GM19239 (cell line): Measurements from ENCODE around the gene DNTTIP2.
"Not testable (repeated sequence)": the region's sequence is repeated elsewhere in the genome, so short reads cannot be mapped to it uniquely, and the experiment has no call there.

Experiments
- DNase-seq: peaks from one replicate; pipeline ENCODE4 v3.0.0; 2011; ENCODE audit warnings: low spot score; ENCODE audit not compliant: insufficient read length
- FAIRE-seq: peaks from 2 replicates; lab custom pipeline; 2011; peaks lifted over from hg19 to GRCh38; lab: Jason Lieb, UNC

DNTTIP2 gene

DNA sequence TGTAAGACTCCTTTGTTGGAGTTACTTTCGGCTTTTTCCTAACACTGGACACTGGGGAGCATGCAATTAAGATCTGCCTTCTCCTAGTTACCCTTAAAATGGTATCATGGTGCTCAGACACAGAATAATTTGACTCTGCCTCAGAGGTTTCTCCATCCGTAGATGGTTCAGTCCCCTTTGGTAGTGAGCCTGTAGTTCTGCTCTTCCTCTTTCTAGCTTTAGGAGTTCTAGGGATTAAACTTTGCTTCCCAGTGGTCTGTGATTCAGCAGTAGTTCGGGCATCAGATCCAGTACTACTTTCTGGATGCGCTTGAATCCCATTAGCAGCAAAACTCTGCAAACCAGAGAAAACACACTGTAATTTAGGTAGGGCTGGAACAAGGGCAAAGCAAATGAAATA, 1.5 kb downstream of the DNTTIP2 start:
- FAIRE-seq: no peak
- DNase-seq: no peak

DNA sequence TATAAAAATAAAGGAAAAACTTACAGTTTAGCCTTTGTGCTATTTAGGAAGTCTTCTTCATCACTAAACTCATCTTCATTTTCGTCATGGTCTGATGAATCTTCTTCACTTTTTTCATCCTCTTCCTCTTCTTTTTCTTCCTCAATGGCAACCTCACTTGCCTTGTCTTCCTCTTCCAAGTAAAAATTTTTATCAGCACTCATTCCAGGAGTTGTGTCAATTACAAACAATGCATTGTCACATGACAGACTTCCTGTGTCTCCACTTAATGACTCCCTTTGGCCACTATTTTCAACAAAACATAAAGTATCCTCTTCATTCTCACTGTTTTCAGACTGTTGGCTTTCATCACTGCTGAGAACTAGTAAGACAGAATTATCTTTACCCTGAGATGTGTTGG, 2.8 kb downstream of the DNTTIP2 start:
- FAIRE-seq (no peak), DNase-seq (no peak)

DNA sequence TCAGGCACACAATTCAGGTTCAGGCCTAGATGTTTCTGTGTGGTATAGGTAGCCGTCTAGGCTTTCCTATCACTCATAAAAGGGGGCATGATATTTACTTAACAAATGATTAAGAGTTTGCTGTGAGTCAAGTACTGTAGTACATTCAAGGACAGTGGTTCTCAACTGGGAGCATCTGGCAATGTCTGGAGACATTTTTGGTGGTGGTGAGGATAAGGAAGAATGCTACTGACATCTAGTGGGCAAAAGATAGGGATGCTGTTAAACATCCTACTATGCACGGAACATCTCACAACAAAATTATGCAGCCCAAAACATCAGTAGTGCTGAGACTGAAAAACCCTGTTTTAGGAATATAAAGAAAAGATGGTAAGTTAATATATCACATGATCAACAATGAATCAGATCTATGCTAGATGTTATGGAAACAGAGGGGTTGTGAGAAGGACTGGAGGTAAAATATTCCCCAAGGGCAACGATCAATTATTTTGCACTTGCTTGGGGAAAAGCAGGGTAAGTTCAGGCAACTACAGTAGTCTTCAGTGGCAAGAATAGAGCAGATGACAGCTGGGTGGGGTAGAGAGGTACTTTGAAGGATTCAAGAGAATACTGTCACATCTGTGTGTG, 4.9 kb downstream of the DNTTIP2 start:
- DNase-seq (no peak), FAIRE-seq (peak; percentile 49)

DNA sequence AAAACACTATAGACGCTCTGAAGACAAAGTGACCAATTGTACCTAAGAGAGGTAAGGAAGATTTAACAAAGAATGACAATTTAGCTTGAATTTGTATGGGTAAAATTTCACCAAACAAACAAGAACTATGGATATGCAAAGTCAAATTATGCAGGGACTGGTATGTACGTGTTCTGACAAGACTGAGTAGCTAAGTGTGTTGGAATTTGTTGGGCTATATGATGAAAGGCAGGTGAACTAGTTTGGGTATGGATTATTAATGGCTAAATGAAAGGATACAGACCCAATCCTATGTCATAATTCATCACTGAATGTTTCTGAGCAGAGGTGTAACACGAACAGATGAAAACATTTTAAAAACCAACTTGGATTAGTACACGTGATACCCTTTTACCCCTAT, 7.6 kb downstream of the DNTTIP2 start:
- DNase-seq (no peak), FAIRE-seq (no peak)

DNA sequence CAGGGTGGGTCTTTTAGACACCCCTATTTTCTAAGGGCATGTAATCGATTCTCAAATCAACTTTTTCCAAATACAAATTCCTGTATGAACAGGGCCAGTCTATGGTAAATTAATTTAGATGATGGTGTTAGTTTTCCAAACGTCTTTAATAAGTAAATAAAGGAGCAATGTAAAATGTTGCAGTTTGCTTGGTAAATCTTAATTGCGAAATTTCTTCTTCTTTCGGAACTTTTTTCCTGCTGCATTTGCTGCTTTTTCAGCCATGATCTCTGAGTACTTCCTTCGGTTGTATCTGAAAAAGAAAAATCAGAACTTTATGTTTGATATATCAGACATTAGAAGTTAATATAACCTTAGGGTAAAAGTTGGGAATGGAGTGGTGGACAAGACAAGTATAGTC, 9.4 kb downstream of the DNTTIP2 start:
- no peak for FAIRE-seq
- no peak for DNase-seq

DNA sequence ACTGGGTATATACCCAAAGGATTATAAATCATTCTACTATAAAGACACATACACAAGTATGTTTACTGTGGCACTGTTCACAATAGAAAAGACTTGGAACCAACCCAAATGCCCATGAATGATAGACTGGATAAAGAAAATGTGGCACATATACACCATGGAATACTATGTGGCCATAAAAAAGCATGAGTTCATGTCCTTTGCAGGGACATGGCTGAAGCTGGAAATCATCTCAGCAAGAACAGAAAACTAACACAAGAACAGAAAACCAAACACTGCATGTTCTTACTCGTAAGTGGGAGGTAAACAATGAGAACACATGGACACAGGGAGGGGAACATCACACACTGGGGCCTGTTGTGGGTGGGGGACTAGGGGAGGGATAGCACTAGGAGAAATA, 10.5 kb downstream of the DNTTIP2 start:
- not testable (repeated sequence) for FAIRE-seq, DNase-seq

DNA sequence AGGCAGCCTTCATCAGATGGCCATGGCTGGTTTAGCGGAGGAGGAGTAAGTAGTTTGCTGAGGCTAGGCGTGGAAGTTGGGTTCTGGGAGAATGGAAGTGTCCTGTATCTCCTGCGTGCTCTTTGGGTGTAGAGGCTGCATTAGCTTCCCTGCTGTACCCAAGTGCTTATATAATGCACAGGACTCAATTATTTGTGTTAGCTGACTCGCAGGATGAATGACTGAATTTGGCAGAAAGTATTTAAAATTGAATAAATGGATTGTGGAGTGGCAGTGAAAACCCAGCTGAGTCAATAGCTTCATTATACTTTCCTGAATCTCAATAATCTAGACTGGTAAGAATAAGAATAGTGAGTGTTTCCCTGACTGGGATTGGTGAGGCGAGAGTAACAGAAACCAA, 13.8 kb downstream of the DNTTIP2 start:
- no peak for DNase-seq
- FAIRE-seq: no peak

DNA sequence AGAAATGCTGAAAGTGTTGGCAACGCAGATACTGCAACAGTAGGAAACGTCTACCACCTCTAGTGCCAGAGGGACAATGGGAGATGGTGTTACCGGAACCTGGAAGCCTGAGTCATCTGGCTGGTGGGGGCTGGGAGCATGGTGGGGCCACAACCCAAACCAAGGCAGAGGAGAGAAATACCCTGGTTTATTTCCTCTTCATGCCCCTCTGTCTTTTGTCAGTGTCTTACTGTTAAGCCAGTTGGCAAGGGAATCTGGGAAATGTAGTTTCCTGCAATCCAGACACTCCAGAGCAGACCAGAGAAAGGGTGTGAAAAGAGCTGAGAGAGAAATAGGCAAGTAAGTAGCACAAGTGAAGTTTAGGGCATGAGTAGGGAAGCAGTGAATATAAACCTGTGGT, 14.8 kb downstream of the DNTTIP2 start:
- no peak for DNase-seq
- no peak for FAIRE-seq

DNA sequence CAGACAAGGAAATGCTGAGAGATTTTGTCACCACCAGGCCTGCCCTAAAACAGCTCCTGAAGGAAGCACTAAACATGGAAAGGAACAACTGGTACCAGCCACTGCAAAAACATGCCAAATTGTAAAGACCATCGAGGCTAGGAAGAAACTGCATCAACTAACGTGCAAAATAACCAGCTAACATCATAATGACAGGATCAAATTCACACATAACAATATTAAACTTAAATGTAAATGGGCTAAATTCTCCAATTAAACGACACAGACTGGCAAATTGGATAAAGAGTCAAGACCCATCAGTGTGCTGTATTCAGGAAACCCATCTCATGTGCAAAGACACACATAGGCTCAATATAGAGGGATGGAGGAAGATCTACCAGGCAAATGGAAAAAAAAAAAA, 21.4 kb downstream of the DNTTIP2 start:
- FAIRE-seq: not testable (repeated sequence)

DNA sequence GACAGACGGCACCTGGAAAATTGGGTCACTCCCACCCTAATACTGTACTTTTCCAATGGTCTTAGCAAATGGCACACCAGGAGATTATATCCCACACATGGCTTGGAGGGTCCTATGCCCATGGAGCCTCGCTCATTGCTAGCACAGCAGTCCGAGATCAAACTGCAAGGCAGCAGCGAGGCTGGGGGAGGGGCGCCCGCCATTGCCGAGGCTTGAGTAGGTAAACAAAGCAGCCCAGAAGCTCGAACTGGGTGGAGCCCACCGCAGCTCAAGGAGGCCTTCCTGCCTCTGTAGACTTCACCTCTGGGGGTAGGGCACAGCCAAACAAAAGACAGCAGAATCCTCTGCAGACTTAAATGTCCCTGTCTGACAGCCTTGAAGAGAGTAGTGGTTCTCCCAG, 23.0 kb downstream of the DNTTIP2 start:
- DNase-seq, FAIRE-seq: not testable (repeated sequence)

More for the DNA sequence above, 21.4 kb downstream of the DNTTIP2 start:
- not testable (repeated sequence) for DNase-seq

DNA sequence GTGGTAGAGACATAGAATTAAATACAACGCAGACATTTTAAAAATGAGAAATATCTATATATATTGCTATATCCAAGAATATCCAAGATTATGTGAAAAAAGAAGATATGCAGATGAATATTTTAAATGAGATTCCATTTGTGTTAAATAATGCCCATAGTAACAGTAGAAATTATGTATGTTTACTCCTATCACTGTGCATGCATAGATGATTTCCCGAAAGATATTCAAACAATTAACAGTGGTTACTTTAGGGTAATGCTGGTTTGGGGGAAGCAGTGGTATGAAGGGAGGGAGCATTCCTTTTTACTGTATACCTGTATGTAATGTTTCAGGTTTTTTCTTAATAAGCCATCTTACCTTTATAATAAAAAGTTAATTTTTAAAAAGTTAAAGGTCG, 25.1 kb downstream of the DNTTIP2 start:
- FAIRE-seq: no peak
- no peak for DNase-seq

DNA sequence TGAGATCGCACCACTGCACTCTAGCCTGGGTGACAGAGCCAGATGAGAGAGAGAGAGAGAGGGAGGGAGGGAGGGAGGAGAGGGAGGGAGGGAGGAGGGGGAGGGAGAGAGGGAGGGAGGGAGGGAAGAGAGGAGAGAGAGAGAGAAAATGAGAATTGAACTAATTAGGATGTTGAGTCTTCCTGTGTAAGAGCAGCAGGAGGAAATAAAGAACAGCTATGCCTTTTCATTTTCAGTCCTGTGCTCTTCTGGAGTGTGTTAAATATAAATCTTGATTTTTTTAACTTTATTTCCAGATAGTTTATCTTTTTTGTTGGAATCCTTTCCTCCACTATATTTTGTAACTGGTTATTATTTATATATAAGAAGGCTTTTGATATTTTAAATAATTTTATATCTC, 27.1 kb downstream of the DNTTIP2 start:
- FAIRE-seq: no peak

DNA sequence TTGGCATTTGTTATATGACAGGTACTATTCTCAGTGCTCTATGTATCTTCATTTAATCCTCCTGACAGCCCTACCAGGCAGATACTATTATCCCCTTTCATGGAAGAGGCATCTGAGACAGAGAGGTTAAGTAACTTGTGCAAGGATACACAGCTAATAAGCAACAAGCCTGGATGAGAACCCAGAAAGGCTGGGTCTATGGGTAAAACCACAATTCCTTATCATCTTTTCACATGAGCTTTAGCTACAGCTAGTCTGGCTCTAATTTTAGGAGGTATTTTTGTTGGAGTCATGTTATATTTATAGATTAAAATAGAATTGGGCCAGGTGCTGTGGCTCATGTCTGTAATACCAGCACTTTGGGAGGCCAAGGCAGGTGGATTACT, 27.7 kb downstream of the DNTTIP2 start:
- no peak for FAIRE-seq
- no peak for DNase-seq

More for the DNA sequence above, 27.1 kb downstream of the DNTTIP2 start:
- DNase-seq: no peak

DNA sequence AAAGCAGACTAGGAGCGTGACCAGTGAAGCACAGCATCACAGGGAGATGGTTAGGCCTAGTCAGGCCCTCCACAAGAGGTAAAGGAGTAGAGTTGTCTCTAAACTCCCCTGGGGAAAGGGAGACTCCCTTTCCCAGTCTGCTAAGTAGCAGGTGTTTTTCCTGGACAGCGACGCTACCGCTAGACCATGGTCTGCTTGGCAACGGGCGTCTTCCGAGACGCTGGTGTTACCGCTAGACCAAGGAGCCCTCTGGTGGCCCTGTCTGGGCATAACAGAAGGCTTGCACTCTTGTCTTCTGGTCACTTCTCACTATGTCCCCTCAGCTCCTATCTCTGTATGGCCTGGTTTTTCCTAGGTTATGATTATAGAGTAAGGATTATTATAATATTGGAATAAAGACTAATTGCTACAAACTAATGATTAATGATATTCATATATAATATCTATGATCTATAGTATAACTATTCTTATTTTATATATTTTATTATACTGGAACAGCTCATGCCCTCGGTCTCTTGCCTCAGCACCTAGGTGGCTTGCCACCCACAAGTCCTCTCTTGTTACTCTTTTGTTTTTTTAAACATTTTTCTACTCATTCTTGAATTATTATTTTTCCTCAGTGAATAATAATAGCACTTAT, 28.2 kb downstream of the DNTTIP2 start:
- DNase-seq, FAIRE-seq: not testable (repeated sequence)

DNA sequence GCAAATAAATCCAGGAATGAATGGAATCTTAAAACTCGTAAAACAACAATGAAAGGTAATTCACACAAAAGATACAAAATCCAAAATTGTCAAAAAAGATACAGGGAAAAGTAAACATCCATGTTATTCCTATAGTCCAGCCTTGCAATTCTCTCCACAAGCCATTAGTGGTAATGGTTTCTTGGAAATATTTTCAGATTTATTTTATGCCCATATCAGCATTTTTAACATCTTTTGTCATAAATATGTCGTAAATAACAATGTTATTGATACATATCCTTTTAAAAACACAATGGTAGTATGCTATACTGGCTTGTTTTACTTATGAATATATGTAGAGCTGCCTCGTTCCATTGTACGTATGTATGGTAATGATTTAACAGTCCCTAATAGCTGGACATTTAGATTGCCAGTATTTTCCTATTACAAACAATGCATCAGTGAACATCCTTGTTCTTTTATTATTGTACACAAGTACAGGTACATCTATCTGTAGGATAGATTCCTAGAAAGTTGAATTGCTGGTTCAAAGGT, 30.6 kb downstream of the DNTTIP2 start:
- no peak for DNase-seq
- FAIRE-seq: no peak

DNA sequence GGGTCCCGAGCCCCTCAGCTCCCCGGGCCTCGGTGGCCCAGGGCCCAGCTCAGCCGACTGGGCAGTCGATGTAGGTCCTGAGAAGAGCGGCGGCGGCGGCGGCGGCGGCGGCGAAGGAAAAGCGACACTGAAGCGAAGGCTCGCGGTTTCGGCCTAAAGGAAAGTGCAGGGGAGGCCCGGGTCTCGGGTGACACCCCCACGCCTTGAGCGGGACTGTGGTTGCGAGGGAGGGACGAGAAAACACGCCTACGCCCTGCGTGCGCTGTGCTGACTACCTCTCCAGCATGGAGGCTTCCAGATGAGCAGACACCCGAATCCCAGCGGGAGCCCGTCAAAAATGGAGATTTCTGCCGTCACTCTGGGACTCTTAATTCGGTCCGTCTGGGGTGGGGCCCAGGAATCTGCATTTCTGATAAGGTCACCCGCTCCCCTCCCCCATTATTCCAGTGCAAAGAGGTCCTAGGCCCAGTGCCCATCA, 31.2 kb downstream of the DNTTIP2 start:
- peak; percentile 59 for FAIRE-seq
- peak; percentile 31 for DNase-seq

DNA sequence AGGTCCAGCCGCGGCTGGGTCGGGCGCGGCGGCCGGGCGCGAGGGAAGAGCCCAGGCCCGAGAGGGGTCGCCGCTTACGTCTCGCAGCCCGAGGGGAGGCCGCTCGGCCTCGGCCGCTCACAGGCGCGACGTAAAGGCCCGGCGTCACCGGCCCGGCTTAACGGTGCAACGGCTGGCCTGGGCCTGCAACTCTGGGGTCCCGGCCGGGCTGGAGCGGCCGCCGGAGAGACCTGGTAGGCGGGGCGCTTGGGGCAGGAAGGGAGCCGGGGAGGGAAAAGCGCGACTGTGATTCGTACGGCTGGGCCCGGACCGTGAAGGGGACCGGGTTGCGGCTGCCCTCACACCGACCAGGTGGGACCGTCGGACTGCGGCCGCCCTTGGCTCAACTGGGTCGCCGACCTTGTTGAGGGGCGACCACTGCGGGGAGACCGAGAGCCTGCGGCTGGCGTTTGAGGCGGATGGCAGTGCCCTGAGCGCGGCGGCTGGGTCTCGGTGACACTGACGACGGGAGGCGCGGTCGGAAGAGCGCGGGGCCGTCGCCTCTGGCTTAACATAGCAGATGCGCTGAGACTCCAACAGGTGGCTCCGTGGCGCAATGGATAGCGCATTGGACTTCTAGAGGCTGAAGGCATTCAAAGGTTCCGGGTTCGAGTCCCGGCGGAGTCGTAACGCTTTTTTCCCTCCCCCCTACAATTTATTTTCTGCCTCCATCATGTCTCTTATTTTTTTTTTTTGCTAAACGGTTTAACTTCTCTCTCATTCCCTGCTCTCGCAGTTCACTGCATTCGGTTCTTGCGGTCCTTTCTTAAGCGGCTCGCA, 31.8 kb downstream of the DNTTIP2 start:
- DNase-seq (peak; percentile 71), FAIRE-seq (peak; percentile 58)

DNA sequence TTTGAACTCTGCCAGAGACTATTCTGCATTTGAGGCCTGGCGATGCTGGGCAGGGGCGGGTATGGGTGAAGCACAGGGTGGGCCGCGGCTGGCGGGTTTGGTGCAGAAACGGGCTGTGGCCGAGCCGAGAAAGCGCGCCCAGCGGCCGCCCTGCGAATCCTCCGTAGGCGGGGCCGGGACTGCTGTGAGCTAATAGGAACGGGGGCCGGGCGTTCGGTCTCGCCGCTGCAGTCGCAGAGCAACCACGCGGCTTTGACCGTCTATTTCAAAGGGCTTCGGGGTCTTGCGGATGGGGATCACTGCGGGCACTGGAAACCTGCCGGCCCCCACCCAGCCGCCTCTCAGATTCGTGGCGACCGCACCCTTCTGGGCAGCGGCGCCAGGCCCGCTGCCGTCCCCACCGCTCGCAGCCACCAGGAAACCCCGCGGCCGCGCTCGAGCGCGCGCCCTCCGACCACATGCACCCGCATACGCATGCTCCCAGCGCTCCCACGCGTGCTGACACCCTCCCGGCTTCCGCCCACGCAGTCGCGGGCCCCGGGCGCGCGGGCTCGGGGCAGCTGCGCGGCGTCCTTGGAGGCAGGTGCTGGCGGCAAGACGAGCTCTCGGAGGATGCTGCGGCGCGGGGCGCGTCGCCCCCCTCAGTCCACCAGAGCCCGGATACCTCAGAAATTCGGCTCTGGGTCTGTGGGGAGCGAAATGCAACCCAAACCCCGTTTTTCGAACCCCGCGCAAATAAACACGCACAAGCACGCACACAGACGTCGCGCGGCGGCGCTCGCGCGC, 32.6 kb downstream of the DNTTIP2 start:
- DNase-seq (peak; percentile 72), FAIRE-seq (peak; percentile 11)

DNA sequence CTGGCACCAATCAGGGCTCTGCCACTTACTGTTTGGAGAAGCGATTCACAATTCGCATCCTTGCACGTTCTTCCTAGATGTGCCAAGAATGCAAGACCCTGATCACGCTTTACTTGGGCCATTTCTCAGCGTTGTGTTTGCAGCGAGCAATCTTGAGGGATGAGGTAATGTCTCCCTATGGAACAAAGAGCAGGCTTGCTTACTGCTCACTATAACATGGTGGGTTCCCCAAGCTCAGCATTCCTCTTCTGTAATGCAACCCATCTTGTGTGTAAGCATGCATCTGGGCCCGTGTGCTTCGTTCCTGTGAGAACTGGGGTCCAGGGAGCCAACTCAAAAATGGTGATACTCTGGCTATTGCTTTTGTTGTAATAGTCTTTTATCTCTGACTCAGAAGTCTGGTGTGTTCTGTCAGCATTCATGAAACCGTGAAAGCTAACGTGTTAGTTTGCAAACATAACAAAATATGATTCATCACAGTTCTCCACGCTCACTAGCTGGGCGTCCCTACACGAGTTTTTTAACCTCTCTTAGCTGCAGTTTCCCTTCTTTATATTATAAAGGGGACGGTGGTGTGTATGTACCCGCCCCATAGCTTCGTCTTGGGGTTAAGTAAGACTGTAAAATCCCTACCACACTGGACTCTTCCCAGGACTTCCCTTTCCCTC, 33.3 kb downstream of the DNTTIP2 start:
- DNase-seq: no peak
- no peak for FAIRE-seq
